DOHH2 (cell line): ENCODE results near the gene CEP85L.

ENCODE experiments used
- H3F3A ChIP-seq: fragments of 200-600 bp; sonication (generic), shearing (Covaris generic); 2 replicates; pipeline ENCODE4 v1.6.0; 2016; ENCODE audit warnings: antibody characterized with exemption, mild to moderate bottlenecking; ENCODE audit not compliant: control insufficient read depth, insufficient read depth
- H3K27ac ChIP-seq: fragments of 200-600 bp; sonication (generic); 2 replicates; pipeline ENCODE4 v1.5.1; 2014; ENCODE audit warnings: low read depth, mild to moderate bottlenecking, low read length, moderate library complexity
- H3K27me3 ChIP-seq: fragments of 200-600 bp; sonication (generic); 2 replicates; pipeline ENCODE4 v1.6.1; 2014; ENCODE audit warnings: mild to moderate bottlenecking, low read length, mixed read lengths; ENCODE audit not compliant: control insufficient read depth
- H3K36me3 ChIP-seq: fragments of 200-600 bp; sonication (generic); 2 replicates; pipeline ENCODE4 v1.6.1; 2014; ENCODE audit warnings: mild to moderate bottlenecking, low read length, moderate library complexity, mixed read lengths; ENCODE audit not compliant: control insufficient read depth
- H3K4me1 ChIP-seq: fragments of 200-600 bp; sonication (generic); 2 replicates; pipeline ENCODE4 v1.6.1; 2014; ENCODE audit warnings: mild to moderate bottlenecking, low read length, mixed read lengths; ENCODE audit not compliant: control insufficient read depth
- H3K4me2 ChIP-seq: fragments of 200-600 bp; sonication (generic); 2 replicates; pipeline ENCODE4 v1.6.0; 2014; ENCODE audit warnings: mild to moderate bottlenecking, low read length, moderate library complexity
- H3K4me3 ChIP-seq: fragments of 200-600 bp; sonication (generic); 2 replicates; pipeline ENCODE4 v1.5.1; 2014; ENCODE audit warnings: mild to moderate bottlenecking, low read length, mixed read lengths
- H3K79me2 ChIP-seq: fragments of 200-600 bp; sonication (generic); 2 replicates; pipeline ENCODE4 v1.6.1; 2014; ENCODE audit warnings: mild to moderate bottlenecking, low read length, mixed read lengths; ENCODE audit not compliant: control insufficient read depth
- H3K9me2 ChIP-seq: fragments of 200-600 bp; sonication (generic); replicated peaks from 2 replicates; pipeline ENCODE4 v1.6.1; 2014; ENCODE audit warnings: mild to moderate bottlenecking, low read length, mixed read lengths; ENCODE audit not compliant: control insufficient read depth
- H3K9me3 ChIP-seq: fragments of 200-600 bp; sonication (generic); 2 replicates; pipeline ENCODE4 v1.6.1; 2014; ENCODE audit warnings: antibody characterized with exemption, low read length, mixed read lengths; ENCODE audit not compliant: control insufficient read depth, insufficient read depth
- H4K20me1 ChIP-seq: fragments of 200-600 bp; sonication (generic); 2 replicates; pipeline ENCODE4 v1.6.0; 2014; ENCODE audit warnings: low read depth, mild to moderate bottlenecking, antibody characterized with exemption, low read length, moderate library complexity; ENCODE audit not compliant: control insufficient read depth, insufficient read depth
- EZH2phosphoT487 ChIP-seq: fragments of 200-600 bp; sonication (generic); IDR thresholded peaks from 2 replicates; pipeline ENCODE4 v1.6.1; 2017; ENCODE audit warnings: borderline replicate concordance, mild to moderate bottlenecking, antibody characterized with exemption, low read length, moderate library complexity, mixed read lengths
- TF ChIP-seq, protein P1 (sequence below): fragments of 200-600 bp; sonication (generic); IDR thresholded peaks from one replicate; pipeline ENCODE4 v1.5.1; 2014; ENCODE audit warnings: antibody characterized with exemption, mild to moderate bottlenecking, low read depth, low read length; ENCODE audit not compliant: poor library complexity, severe bottlenecking

The CEP85L gene

DNA sequence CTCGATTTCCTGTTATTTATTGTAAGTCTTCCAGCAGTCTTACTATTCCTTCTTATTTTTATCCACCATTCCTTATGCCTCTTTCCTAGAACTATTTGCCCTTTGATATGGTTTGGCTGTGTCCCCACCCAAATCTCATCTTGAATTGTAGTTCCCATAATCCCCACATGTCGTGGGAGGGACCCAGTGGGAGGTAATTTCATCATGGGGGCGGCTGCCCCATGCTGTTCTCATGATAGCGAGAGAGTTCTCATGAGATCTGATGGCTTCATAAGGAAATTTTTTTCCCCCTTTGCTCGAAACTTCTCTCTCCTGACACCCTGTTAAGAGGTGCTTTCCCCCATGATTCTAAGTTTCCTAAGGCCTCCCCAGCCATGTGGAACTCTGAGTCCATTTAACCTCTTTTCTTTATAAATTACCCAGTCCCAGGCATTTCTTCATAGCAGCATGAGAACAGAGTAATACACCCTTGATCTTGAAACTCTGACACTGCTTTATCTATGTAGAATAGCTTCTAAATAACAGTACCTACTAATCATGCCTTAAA is 54.5 kb downstream of the CEP85L start:
- TF ChIP-seq EZH2phosphoT487: no peak
- TF ChIP-seq, protein P1, sequence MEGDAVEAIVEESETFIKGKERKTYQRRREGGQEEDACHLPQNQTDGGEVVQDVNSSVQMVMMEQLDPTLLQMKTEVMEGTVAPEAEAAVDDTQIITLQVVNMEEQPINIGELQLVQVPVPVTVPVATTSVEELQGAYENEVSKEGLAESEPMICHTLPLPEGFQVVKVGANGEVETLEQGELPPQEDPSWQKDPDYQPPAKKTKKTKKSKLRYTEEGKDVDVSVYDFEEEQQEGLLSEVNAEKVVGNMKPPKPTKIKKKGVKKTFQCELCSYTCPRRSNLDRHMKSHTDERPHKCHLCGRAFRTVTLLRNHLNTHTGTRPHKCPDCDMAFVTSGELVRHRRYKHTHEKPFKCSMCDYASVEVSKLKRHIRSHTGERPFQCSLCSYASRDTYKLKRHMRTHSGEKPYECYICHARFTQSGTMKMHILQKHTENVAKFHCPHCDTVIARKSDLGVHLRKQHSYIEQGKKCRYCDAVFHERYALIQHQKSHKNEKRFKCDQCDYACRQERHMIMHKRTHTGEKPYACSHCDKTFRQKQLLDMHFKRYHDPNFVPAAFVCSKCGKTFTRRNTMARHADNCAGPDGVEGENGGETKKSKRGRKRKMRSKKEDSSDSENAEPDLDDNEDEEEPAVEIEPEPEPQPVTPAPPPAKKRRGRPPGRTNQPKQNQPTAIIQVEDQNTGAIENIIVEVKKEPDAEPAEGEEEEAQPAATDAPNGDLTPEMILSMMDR: no peak

DNA sequence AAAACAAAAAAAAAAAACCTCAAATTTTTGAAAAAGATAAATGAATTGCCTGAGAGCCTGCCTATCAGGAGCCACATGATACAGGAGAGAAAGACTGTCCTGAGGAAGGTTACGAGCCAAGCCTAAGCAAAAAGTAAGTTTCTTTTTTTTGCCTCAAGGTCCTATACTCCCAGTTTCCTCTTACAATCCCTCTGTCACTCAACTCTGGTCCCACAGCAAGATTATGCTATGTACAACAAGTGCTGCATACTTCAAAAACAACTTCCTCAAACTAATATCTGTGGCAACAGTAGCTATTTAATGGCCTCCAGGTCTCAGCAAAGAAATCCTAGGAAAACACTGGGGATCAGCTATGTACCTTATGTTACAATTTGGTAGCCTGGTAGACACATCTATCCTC is 56.5 kb downstream of the CEP85L start:
- Histone ChIP-seq H3K27me3 (no peaks in the 10 kb centered on the region), H3K9me3 (no peaks in the 10 kb centered on the region), H3K36me3 (no peaks in the 10 kb centered on the region), H3K9me2 (no peaks in the 10 kb centered on the region), H4K20me1 (no peaks in the 10 kb centered on the region), H3K4me1 (no peaks in the 10 kb centered on the region), H3F3A (no peaks in the 10 kb centered on the region), H3K4me2 (no peak overlapping the region), H3K79me2 (no peaks in the 10 kb centered on the region; the same call in none of the 2 replicates), H3K27ac (no peak overlapping the region), H3K4me3 (no peak overlapping the region)
- TF ChIP-seq, protein P1: no peak

More for the DNA sequence above, 54.5 kb downstream of the CEP85L start:
- H3K9me3 ChIP-seq: no peaks in the 10 kb centered on the region
- H3K9me2 ChIP-seq: no peaks in the 10 kb centered on the region
- no peaks in the 10 kb centered on the region for H3K27me3 ChIP-seq
- H4K20me1 ChIP-seq: no peaks in the 10 kb centered on the region
- H3K4me3 ChIP-seq: no peak overlapping the region
- H3K4me1 ChIP-seq: no peaks in the 10 kb centered on the region
- H3K36me3 ChIP-seq: no peaks in the 10 kb centered on the region
- H3F3A ChIP-seq: no peaks in the 10 kb centered on the region
- H3K79me2 ChIP-seq: no peaks in the 10 kb centered on the region; the same call in none of the 2 replicates
- H3K27ac ChIP-seq: no peak overlapping the region
- no peak overlapping the region for H3K4me2 ChIP-seq

DNA sequence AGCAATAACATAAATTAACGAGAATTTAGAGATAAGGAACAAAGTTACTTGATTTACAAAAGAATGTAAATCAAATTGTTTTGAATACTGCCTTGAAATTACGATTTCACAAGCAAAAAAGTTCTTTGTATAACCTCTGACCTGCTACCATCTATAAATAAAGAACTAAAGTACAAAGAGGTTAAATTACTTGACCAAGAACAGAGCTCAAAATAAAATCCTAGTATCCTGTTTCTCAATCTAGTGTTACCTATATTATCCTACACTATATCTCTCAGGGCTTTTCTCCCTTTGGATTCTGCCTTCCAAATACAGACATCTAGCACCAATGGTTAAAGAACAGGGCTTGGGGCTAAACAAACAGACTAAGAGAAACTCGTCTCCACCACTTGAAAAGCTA is 59.5 kb downstream of the CEP85L start:
- no peak overlapping the region for H3K4me2 ChIP-seq
- no peaks in the 10 kb centered on the region for H4K20me1 ChIP-seq
- no peaks in the 10 kb centered on the region for H3K4me1 ChIP-seq
- no peaks in the 10 kb centered on the region for H3K9me3 ChIP-seq
- no peak overlapping the region for H3K4me3 ChIP-seq
- H3K27ac ChIP-seq: no peak overlapping the region
- no peaks in the 10 kb centered on the region; the same call in none of the 2 replicates for H3K79me2 ChIP-seq
- H3K27me3 ChIP-seq: no peaks in the 10 kb centered on the region
- no peaks in the 10 kb centered on the region for H3F3A ChIP-seq
- TF ChIP-seq EZH2phosphoT487: no peak
- H3K9me2 ChIP-seq: no peaks in the 10 kb centered on the region
- no peaks in the 10 kb centered on the region for H3K36me3 ChIP-seq

DNA sequence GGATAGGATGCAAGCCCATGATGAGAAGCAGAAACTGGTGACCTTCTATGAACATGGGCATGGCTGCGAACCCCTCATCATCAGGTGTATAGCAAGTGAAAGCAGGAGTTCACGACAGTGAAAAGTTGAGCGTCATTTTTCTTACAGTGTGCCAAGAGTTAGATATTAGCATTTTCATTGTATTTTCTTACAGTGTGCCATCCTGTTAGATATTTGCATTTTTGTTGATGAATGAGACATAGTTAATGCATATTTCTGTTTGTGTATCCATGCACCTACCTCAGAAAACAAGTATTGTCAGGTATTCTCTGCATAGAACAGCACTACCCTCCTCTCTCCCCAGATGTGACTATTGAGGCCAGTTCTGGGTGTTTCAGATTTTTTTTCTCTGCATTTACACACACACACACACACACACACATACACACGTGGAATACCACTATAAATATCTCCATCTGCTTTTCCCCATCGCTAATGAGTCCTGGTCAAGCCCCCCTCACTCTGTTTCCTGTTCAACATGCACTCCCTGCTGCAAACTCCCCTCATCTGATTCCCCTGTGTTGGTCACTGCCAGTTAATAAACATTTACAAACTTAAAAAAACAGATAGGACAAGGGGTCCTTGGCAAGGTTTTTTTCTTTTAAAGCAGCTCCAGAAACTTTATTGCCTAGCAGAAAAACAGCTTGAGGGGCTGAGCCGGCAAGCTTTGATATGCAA is 61.6 kb downstream of the CEP85L start:
- Histone ChIP-seq H3K27me3 (no peaks in the 10 kb centered on the region), H3K4me1 (no peaks in the 10 kb centered on the region), H3K9me3 (no peaks in the 10 kb centered on the region), H3K27ac (no peak overlapping the region), H3K9me2 (no peaks in the 10 kb centered on the region), H4K20me1 (no peaks in the 10 kb centered on the region), H3K4me3 (no peak overlapping the region), H3K79me2 (no peaks in the 10 kb centered on the region; the same call in none of the 2 replicates), H3K4me2 (no peak overlapping the region), H3K36me3 (no peaks in the 10 kb centered on the region), H3F3A (no peaks in the 10 kb centered on the region)
- no peak for TF ChIP-seq EZH2phosphoT487
- TF ChIP-seq, protein P1: no peak
